Hepatocyte (in vitro differentiated cells): ENCODE measurements around the gene EDC3.

Experiments used
- EZH2 ChIP-seq: fragments of 200-600 bp; sonication (generic); IDR thresholded peaks from 2 replicates; pipeline ENCODE4 v1.6.1; 2016; ENCODE audit warnings: antibody characterized with exemption, mild to moderate bottlenecking, borderline replicate concordance
- TF ChIP-seq, protein P1 (sequence below): fragments of 200-600 bp; sonication (generic); IDR thresholded peaks from 2 replicates; pipeline ENCODE4 v1.5.1; 2016; ENCODE audit warnings: antibody characterized with exemption, mild to moderate bottlenecking; ENCODE audit not compliant: poor library complexity

- TF ChIP-seq, protein P1, sequence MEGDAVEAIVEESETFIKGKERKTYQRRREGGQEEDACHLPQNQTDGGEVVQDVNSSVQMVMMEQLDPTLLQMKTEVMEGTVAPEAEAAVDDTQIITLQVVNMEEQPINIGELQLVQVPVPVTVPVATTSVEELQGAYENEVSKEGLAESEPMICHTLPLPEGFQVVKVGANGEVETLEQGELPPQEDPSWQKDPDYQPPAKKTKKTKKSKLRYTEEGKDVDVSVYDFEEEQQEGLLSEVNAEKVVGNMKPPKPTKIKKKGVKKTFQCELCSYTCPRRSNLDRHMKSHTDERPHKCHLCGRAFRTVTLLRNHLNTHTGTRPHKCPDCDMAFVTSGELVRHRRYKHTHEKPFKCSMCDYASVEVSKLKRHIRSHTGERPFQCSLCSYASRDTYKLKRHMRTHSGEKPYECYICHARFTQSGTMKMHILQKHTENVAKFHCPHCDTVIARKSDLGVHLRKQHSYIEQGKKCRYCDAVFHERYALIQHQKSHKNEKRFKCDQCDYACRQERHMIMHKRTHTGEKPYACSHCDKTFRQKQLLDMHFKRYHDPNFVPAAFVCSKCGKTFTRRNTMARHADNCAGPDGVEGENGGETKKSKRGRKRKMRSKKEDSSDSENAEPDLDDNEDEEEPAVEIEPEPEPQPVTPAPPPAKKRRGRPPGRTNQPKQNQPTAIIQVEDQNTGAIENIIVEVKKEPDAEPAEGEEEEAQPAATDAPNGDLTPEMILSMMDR, result no peak
- no peak for TF ChIP-seq EZH2
Measured at GRCh38 chr15:74621936-74622335, 73.9 kb downstream of the EDC3 start.
